Stimulated activated CD4-positive, alpha-beta T cell treated with anti-CD3 and anti-CD28 coated beads, TNF-alpha, amount 100 ng/mL, for 48 hours (primary cell): Measurements from ENCODE around the gene CEND1.
"Not testable (repeated sequence)": the region's sequence is repeated elsewhere in the genome, so short reads cannot be mapped to it uniquely, and the experiment has no call there.

ENCODE experiments used
- DNase-seq, 3 donors: peaks; one replicate each; pipeline ENCODE4 v3.0.0-alpha.2; 2020; ENCODE audit warnings: low read depth in 3 of 3

The CEND1 gene

GRCh38 chr11:764322-765024, 25.4 kb downstream of the CEND1 start:
- DNase-seq: no peak

- DNase-seq: no peak
These were observed 26.2 kb downstream of the CEND1 start for GRCh38 chr11:763549-764321.

- DNase-seq: no peak
These were observed 26.8 kb downstream of the CEND1 start for GRCh38 chr11:763073-763463.

GRCh38 chr11:762421-763072, 27.3 kb downstream of the CEND1 start:
- DNase-seq: no peak

- DNase-seq: no peak
These were observed 28.3 kb downstream of the CEND1 start for GRCh38 chr11:761526-762108.

GRCh38 chr11:760236-760635, 29.7 kb downstream of the CEND1 start:
- DNase-seq: no peak

GRCh38 chr11:749731-750130, 40.2 kb downstream of the CEND1 start:
- DNase-seq: no peak

- DNase-seq: no peak
These were observed 41.9 kb downstream of the CEND1 start for GRCh38 chr11:748007-748359.

GRCh38 chr11:747158-748006, 42.5 kb downstream of the CEND1 start, which contains the start of gene TALDO1:
Gene TALDO1, plus strand, starts transcription at chr11:747464. Its CDS starts 18 bp downstream, at chr11:747482.
- peak; percentile 71 to 88 (median 84) for DNase-seq

GRCh38 chr11:746289-747157, 43.4 kb downstream of the CEND1 start:
- DNase-seq: no peak

GRCh38 chr11:745428-745827, 44.5 kb downstream of the CEND1 start:
- DNase-seq: no peak

GRCh38 chr11:742571-743201, 47.2 kb downstream of the CEND1 start:
- no peak for DNase-seq

GRCh38 chr11:742156-742546, 47.7 kb downstream of the CEND1 start:
- no peak for DNase-seq

GRCh38 chr11:737899-738298, 52.0 kb downstream of the CEND1 start:
- DNase-seq: not testable (repeated sequence)

GRCh38 chr11:737366-737765, 52.5 kb downstream of the CEND1 start:
- DNase-seq: no peak
